ENCODE results near the gene TBC1D9.

GRCh38 chr4:140673729-140674128, 82.5 kb downstream of the TBC1D9 start:
- no peak for TF ChIP-seq CTCF (IDR thresholded peaks at IDR 0.05; ENCODE audit: insufficient read depth, low read length, poor library complexity, severe bottlenecking)
- no peak for TF ChIP-seq EZH2phosphoT487 (conservative IDR thresholded peaks at IDR 0.05; ENCODE audit: low read length)

Measured in SU-DHL-6 (cell line).